Measurements from ENCODE around the gene RNF112.

RNF112 gene

GRCh38 chr17:19414396-19415280 lies 3.6 kb downstream of the RNF112 start:
- TF ChIP-seq CTCF (IDR thresholded peaks at IDR 0.05; ENCODE audit: control extremely low read depth, extremely low read depth, low read depth, missing control alignments): no peak
- no peak for DNase-seq (ENCODE audit: extremely low spot score)
- CTCF ChIA-PET: interaction anchor here (0.9 kb wide), 1 partner anchor 17 kb away, joined by 3 read pairs; no protein-coding TSS in a partner anchor
- POLR2A ChIA-PET: no interaction called here

DNA sequence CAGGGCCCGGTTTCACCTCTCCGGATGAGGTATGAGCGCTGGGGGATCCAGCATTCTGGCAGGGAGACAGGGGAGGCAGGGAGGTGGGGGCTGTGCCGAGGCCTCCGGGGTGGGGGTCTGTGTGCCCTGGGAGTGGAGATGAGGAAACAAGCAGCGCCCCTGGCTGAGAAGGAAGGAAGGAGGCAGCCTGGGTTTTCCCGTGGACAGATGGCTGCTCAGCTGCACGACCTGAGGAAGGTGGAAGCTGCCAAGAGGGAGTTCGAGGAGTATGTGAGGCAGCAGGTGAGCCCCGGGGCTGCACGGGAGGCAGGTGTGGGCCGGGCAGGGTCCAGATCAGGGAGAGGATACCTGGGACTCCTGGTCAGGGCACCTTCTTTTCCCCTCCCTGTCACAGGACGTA lies 4.3 kb downstream of the RNF112 start:
- POLR2A ChIA-PET: no interaction called here
- no peak for TF ChIP-seq CTCF (IDR thresholded peaks at IDR 0.05; ENCODE audit: control extremely low read depth, extremely low read depth, low read depth, missing control alignments)
- CTCF ChIA-PET: no interaction called here
- DNase-seq (ENCODE audit: extremely low spot score): no peak

DNA sequence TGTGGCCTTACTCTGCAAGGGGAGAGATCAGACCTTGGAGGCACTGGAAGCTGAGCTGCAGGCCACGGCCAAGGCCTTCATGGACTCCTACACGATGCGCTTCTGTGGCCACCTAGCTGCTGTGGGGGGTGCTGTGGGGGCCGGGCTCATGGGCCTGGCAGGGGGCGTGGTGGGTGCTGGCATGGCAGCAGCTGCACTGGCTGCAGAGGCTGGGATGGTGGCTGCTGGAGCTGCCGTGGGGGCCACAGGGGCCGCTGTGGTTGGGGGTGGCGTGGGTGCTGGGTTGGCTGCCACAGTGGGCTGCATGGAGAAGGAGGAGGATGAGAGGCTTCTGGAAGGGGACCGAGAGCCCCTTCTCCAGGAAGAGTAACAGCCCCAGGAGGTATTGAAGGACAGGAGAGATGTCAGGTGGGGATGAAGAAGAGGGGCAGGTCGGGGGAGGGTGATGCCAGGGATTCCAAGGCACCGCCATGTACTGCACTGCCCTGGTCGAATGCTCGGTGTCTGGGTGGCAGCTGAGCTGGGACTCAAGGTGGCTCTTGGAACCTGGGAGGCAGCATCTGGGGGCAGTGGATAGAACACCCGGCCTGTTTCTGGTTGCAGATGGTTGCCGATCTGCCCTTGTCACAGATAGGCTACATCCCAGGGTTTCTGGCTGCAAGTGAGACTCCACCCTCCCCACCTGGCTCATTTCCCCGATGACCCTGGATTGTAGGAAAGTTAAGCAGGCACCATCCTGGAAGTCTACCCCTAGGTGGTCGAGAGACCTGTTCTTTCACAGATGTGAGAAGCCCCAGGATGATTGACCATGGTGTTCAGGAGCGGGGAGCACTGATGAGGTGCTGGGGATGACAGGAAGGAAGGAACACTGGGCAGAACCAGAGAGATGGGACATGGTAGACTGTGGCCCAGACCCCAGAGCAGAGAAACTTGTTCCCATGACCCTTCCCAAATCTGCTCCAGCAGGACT lies 5.1 kb downstream of the RNF112 start:
- no peak for DNase-seq (ENCODE audit: extremely low spot score)
- no peak for TF ChIP-seq CTCF (IDR thresholded peaks at IDR 0.05; ENCODE audit: control extremely low read depth, extremely low read depth, low read depth, missing control alignments)
- CTCF ChIA-PET: no interaction called here
- POLR2A ChIA-PET: no interaction called here

DNA sequence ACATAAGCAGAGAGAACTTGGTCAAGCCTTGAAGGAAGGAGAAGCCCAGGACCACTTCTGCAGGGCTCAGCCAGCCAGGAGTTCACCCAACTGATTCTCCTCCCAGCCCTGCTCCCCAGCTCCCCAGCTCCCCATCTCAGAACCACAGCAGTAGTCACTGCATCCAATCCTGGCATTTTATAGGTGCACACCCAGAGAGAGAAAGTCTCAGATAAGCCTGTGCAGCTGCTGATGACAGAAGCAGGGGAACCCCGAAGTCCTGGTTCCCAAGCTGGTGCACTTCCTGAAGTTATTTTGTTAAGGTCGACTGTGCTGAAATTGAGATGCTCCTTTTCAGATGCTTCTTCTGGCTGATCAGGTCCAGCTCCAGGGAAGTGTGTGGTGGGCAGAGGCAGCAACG lies 6.6 kb downstream of the RNF112 start:
- no peak for TF ChIP-seq CTCF (IDR thresholded peaks at IDR 0.05; ENCODE audit: control extremely low read depth, extremely low read depth, low read depth, missing control alignments)
- POLR2A ChIA-PET: no interaction called here
- CTCF ChIA-PET: interaction anchor here (1.3 to 1.5 kb wide), 2 partner anchors 12 to 30 kb away, joined by 3 to 4 read pairs; no protein-coding TSS in a partner anchor
- DNase-seq (ENCODE audit: extremely low spot score): peak; percentile 11

GRCh38 chr17:19418251-19418992 lies 7.4 kb downstream of the RNF112 start:
- peak; percentile 14 for DNase-seq (ENCODE audit: extremely low spot score)
- ChIA-PET POLR2A (no interaction called here), CTCF (interaction anchor here (1.3 to 1.5 kb wide), 3 partner anchors 11 to 29 kb away, joined by 3 to 4 read pairs (median 3); no protein-coding TSS in a partner anchor)
- TF ChIP-seq CTCF (IDR thresholded peaks at IDR 0.05; ENCODE audit: control extremely low read depth, extremely low read depth, low read depth, missing control alignments): no peak

GRCh38 chr17:19421219-19421618 lies 10.2 kb downstream of the RNF112 start:
- CTCF ChIA-PET: no interaction called here
- POLR2A ChIA-PET: no interaction called here
- TF ChIP-seq CTCF (IDR thresholded peaks at IDR 0.05; ENCODE audit: control extremely low read depth, extremely low read depth, low read depth, missing control alignments): no peak
- no peak for DNase-seq (ENCODE audit: extremely low spot score)
